ENCODE measurements around the gene CDC45. TPM values are rescaled to one million over a fixed set of nuclear protein-coding genes. Genes with fewer than 3 reads are reported as not detected.

Gene CDC45
- total RNA-seq, 1 donor from 2014 or later, result 0.82 TPM

DNA sequence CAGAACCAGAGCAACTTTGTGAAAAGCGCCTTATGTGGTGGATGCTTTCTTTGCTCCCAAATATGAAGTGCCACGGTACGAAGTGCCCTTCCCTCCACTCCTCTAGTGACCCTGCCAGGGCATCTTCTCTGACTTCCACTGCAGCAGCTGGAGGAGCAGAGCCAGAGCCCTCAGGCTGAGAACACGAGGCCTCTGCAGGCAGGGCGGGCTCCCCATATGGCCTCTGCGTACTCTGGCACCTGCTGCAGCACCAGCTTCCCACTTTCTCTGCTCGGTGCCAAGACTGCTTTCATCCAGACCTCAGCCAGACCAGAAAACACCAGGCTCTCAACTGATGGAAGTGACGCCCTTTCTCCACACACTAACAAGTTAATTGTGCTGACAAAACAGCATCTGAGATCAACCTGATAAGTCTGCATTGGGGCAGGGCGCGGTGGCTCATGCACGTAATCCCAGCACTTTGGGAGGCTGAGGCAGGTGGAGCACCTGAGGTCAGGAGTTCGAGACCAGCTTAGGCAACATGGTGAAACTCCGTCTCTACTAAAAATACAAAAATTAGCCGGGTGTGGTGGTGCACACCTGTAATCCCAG, 13.5 kb upstream of the CDC45 start:
- FAIRE-seq, result no peak
- no peak for DNase-seq (ENCODE audit: low spot score in 2 of 2)

DNA sequence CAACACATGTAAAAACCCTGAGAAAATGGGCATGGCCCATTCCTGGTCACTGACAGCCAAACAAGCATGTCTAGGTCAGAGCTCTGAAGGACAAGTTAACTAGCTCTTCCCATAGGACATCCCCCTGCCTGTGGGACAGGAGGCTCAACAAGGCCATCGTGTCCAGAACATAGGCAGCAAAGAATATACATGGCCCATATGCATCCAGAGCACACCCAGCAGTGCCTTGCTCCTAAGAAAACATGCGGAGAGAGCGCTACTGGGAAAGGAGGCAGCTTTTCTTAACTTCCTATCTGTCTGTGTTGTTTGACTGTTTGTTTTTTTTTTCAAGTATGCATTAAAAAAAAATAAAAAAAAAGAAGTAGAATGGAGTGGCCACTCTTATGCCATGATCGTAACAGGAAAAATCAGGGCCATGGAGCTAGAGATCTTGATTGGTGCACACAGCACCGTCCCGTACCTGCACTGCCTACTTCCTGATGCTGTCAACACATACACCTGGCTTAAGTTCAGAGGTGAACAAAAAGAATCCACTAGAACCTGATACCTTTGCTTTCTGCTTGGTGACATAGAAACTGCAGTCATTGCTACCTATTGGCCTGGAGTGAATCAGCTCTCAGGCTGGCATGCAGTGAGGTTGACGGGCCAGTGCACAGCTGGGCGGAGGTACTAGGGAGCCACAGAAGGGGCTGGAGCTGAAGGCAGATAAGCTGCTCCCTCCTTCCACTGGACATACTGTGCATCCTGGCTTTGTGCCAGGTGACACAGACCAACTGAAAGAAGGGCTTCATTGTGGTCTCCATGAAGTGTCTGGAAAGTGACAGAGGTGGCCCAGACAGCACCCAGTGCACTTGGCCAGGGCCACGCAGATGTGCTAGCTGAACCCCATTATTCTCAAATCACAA, 12.6 kb upstream of the CDC45 start:
- DNase-seq (ENCODE audit: low spot score in 2 of 2) (no peak), FAIRE-seq (no peak)

DNA sequence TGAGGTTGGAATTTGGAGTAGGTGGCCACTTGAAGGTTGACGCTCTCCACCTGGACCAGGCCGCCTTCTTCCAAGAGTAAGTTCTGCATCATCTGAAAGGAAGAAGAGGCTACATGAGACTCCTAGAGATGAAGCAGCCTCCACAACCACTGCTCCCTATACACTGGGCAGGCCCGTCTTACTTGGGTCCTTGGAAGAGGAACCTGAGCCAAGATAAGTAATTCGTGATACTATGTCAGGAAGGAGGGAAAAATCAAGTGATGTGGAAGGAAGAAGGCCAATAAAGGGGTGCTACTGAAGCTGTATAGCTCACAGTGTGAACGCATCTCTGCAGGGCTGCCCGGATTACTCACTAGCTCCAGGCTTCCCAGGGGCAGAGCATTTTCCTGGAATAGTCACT, 11.8 kb upstream of the CDC45 start:
- FAIRE-seq (no peak), DNase-seq (ENCODE audit: low spot score in 2 of 2) (no peak)

- DNase-seq (ENCODE audit: low spot score in 2 of 2), result no peak
- FAIRE-seq, result no peak
These were observed 10.3 kb upstream of the CDC45 start for GRCh38 chr22:19469421-19469820.

- no peak for FAIRE-seq
- no peak for DNase-seq (ENCODE audit: low spot score in 2 of 2)
These were observed 9.7 kb upstream of the CDC45 start for GRCh38 chr22:19470010-19470409.

- no peak for DNase-seq (ENCODE audit: low spot score in 2 of 2)
- FAIRE-seq, result no peak
These were observed 8.1 kb upstream of the CDC45 start for GRCh38 chr22:19471572-19471971.

DNA sequence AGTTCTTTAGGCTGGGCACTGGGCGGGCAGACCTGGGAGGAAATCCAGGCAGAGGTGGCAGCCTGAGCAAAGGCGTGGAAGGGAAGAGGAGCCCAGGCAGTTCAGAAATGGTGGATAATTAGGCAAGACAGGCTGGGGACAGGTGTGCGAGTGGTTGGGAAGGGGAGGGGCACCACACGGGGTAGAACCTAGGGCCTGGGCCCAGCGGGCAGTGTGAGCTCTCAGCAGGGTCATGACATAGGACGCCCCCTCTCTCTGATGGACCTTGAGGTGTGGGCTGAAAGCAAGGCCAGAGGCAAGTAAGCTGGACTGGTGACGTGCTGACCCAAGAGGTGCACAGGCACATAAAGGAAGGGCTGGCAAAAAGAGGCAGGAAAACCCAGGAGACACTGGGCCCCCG, 7.5 kb upstream of the CDC45 start:
- FAIRE-seq (no peak), DNase-seq (ENCODE audit: low spot score in 2 of 2) (no peak)

GRCh38 chr22:19473578-19473977, 6.1 kb upstream of the CDC45 start:
- DNase-seq (ENCODE audit: low spot score in 2 of 2) (no peak), FAIRE-seq (no peak)

DNA sequence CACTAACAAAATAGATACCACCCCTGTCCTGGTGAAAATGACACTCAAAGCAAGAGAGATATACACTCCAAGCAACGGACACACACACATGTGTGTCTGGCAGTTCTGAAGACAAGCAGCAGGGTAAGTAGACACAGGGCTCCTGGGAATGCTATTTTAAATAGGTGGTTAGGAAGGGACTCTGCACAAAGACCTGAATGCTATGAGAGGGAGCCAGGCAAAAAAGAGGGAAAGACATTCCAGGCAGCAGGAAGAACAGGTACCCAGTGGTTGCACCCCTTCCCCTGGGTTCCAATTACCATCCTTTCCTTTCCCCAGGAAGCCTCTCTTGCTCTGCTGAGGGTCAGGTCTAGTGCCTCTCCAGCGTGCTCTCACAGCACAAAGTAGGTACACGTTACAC, 3.7 kb upstream of the CDC45 start:
- DNase-seq (ENCODE audit: low spot score in 2 of 2), result no peak
- no peak for FAIRE-seq

- DNase-seq (ENCODE audit: low spot score in 2 of 2) (no peak), FAIRE-seq (no peak)
These were observed 2.2 kb upstream of the CDC45 start for GRCh38 chr22:19477321-19478044.

DNA sequence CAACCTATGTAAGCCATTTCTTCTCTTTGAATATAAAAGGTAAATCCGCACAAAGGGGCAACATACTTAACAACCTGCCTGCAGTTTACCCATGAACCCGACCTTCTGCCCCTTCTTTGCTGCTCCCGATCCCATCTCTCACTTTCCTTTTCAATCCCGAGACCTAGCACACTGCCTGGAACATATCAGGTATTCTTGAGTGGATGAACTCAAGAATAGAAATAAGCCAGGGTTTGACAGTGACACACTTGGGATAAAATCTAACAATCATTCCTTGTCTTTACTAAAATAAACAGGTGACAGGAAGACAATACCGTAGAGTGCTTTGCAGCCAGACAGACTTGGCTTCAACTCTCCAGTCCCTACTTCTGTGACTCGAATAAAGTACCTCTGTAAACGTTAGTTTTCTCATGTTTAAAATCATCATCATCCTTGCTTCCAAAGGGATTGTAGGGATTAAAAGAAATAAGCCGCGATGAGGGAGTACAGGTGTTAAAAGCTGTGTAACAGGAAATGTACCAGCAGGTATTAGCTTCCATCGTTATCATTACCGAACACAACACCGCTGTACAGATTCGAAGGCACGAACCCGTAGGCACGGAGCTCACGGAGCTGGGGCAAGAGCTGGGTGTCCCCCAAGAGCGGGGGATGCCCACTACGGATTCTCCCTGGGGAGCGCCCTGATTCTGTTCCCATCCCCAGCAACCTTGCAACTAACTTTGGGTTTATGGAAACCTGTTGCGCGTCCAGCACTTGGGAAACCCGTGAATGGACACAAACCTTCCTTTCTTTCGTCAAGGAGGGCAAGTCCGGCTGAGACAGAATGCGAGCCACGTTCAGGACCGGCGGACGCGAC, 1.4 kb upstream of the CDC45 start:
- FAIRE-seq, result no peak
- DNase-seq (ENCODE audit: low spot score in 2 of 2), result no peak

DNA sequence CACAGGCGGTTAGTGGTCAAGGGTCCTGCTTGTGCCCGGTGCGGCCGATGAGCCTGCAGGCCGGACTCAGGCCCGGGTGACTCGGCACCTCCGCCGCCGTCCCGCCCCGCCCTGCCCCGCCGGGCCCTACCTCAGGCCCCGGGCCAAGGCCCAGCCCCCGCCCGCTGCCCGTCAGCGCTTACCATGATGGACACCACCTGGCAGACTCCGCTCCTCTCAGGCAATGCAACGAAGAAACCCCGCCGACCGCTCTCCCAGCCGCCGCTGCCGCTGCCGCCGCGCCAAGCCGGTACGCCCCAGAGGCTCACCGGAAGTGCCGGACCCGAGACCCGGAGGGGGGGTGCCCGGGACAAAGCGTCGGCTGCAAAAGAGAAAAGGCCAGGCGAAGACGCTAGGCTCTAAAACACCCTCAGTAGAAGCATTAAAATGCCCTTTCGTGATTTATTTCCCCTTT, 792 bp upstream of the CDC45 start, which contains the start of gene UFD1:
Gene UFD1, minus strand, starts transcription at position 293 of the 454 bp plus-strand sequence. Its CDS starts 108 bp downstream, at position 185.
- FAIRE-seq (no peak), DNase-seq (ENCODE audit: low spot score in 2 of 2) (peak; percentile 80 to 83)

DNA sequence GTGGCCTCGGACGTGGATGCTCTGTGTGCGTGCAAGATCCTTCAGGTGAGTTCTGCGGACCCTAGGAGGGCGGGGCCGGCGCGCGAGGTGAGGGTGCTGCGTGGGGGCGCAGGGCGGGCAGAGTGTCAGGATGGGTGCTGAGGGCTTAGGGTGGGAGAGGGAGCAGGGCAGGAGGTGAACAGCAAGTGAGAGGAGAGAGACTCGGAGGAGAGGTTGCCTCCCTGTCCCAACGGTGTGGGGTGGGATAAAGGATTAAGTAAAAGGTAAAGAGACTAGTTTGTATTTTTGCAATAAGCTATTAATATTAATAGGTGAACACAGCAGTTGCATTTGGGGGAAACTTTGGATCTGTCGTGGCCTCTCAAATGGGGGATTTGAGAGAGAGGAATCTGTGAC, 451 bp downstream of the CDC45 start:
- no peak for DNase-seq (ENCODE audit: low spot score in 2 of 2)
- FAIRE-seq, result no peak

DNA sequence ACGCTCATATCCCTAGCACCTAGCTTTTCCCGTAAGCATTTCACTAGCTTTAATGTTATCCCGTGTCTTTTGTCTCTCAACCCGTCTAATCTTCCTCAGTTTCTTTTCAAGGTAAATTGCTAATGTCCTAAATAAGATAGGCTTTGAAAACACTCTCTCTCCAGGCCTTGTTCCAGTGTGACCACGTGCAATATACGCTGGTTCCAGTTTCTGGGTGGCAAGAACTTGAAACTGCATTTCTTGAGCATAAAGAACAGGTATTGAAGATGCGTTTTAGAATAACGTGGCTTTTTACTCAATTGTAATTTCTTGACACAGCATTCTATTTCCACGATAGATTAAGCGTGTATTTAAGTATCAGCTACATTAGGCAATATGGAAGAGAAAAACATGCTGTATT, 1.1 kb downstream of the CDC45 start:
- DNase-seq (ENCODE audit: low spot score in 2 of 2), result no peak
- FAIRE-seq, result no peak

GRCh38 chr22:19482297-19482696, 2.6 kb downstream of the CDC45 start:
- FAIRE-seq, result no peak
- no peak for DNase-seq (ENCODE audit: low spot score in 2 of 2)

DNA sequence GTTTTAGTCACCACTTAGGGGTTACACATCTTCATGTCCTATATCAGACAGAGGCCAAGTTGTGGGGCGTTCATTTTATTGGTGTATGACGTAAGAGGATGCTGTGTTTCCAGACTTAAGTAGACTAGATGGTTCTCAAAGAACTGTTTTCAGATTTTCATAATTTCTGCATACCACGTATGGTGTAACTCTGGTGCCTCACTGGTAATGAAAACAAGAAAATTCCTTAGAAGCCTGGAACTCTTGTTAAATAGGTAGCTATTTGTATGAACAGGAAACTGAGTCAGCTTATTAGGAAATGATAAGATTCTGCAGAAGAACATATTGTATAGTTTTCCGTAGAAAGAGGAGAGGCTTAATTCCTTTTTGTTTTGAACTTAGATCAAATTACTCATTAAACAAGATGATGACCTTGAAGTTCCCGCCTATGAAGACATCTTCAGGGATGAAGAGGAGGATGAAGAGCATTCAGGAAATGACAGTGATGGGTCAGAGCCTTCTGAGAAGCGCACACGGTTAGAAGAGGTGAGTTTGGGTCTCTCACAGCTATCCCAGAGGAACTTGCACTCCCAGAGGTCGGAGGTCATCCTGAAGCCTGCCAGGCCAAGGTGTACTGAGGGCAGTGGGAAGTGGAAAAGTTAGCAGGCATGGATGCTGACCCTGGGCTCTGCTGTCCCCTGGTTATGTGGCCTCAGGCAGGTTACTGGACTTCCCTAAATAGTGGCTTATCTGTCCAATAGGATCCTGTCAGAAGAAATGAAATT, 3.9 kb downstream of the CDC45 start:
- FAIRE-seq, result no peak
- DNase-seq (ENCODE audit: low spot score in 2 of 2), result no peak

DNA sequence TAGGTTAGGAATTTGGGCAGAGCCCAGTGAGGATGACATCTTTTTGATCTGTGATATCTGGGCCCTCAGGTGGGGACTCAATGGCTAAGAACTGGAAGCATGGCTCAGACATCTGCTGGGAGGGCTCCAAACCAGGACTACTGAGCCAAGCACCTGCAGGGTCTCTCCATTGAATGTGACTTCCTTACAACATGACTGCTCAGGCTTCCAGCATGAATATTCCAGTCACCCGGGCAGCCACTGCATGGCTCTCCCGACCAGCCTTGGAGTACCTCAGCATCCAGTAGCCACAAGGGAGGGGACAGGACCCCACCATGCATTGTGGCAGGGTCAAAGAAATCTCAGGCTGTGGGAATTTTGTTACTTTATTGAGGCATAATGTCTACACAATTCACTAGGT, 8.6 kb downstream of the CDC45 start:
- FAIRE-seq, result no peak

DNA sequence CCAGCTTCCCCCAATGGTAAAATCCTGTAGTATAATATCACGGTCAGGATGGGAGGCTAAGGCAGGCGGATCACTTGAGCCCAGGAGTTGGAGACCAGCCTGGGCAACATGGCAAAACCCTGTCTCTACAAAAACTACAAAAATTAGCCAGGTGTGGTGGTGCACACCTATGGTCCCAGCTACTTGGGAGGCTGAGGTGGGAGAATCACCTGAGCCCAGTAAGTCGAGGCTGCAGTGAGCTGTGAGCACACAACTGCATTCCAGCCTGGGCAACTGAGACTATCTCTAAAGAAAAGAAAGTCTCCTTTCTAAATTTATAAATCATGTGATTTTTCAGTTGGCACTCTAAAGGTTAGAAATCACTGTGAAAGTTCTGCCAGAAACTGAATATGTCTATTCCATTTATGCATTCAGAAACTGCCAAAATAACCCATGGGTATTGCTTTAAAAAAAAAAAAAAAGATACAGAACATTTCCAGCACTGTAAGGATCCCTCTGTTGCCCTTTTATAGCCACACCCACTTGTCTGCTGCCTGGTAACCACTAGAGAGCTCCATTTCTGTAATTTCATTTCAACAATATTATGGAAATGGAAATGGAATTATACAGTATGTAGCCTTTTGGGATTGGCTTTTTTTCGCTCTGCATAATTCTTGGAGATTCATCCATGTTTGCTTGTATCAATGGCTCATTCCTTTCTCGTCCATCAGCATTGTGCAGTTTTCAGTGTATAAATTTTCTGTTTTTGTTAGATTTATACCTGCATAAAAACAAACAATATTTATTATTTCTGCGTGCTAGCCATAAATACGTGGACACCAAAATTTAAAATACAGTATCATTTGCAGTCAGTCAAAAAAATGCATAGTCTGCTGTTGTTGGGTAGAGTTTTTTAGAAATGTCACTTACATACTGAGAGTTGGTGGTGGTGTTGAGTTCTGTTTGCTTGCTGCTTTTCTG, 9.4 kb downstream of the CDC45 start:
- no peak for FAIRE-seq
- DNase-seq (ENCODE audit: low spot score in 2 of 2), result no peak

More for the DNA sequence above, 8.6 kb downstream of the CDC45 start:
- DNase-seq (ENCODE audit: low spot score in 2 of 2), result no peak
